Osteoblast (primary cell): ENCODE measurements around the gene ASCL5. TPM values are rescaled to one million over a fixed set of nuclear protein-coding genes. Genes with fewer than 3 reads are reported as not detected.

Experiments used
- DNase-seq: peaks from one replicate; pipeline ENCODE4 v3.0.0; 2011; ENCODE audit warnings: low spot score, mixed read lengths; ENCODE audit not compliant: insufficient read length; ENCODE audit errors: missing footprints
- H2AFZ ChIP-seq: 2 replicates; pipeline ENCODE4 v1.6.0; 2011; ENCODE audit warnings: mild to moderate bottlenecking, low read length
- H3K27ac ChIP-seq: 2 replicates; pipeline ENCODE4 v1.5.1; 2011; ENCODE audit warnings: mild to moderate bottlenecking, low read depth, low read length, moderate library complexity
- H3K27me3 ChIP-seq: 2 replicates; pipeline ENCODE4 v1.6.0; 2012; ENCODE audit warnings: mild to moderate bottlenecking, control low read depth, inconsistent platforms, low read length, moderate library complexity; ENCODE audit not compliant: insufficient read depth
- H3K36me3 ChIP-seq: 2 replicates; pipeline ENCODE4 v1.5.1; 2011; ENCODE audit warnings: mild to moderate bottlenecking, low read length, control low read depth, moderate library complexity; ENCODE audit not compliant: insufficient read depth
- H3K4me1 ChIP-seq: 2 replicates; pipeline ENCODE4 v1.5.1; 2011; ENCODE audit warnings: mild to moderate bottlenecking, low read length, control low read depth, moderate library complexity; ENCODE audit not compliant: insufficient read depth
- H3K4me2 ChIP-seq: 2 replicates; pipeline ENCODE4 v1.6.0; 2011; ENCODE audit warnings: mild to moderate bottlenecking, low read length; ENCODE audit not compliant: insufficient read depth
- H3K4me3 ChIP-seq: fragments of 200-600 bp; sonication (generic); 3 replicates; pipeline ENCODE4 v1.5.1; 2012; ENCODE audit warnings: mild to moderate bottlenecking, low read length, inconsistent platforms; ENCODE audit not compliant: insufficient read depth
- H3K79me2 ChIP-seq: 2 replicates; pipeline ENCODE4 v1.6.0; 2012; ENCODE audit warnings: mild to moderate bottlenecking, low read length, control low read depth, inconsistent platforms; ENCODE audit not compliant: insufficient read depth
- H3K9me3 ChIP-seq: 2 replicates; pipeline ENCODE4 v1.5.1; 2011; ENCODE audit warnings: low read depth, low read length, control low read depth
- H4K20me1 ChIP-seq: 2 replicates; pipeline ENCODE4 v1.6.0; 2012; ENCODE audit warnings: mild to moderate bottlenecking, low read length, control low read depth; ENCODE audit not compliant: insufficient read depth
- total RNA-seq: library from RNA; depleted of rRNA; stranded (reverse); fragments of >200 nt; gene quantifications from 2 replicates; pipeline ENCODE4 v1.2.3, GENCODE V29; 2012
- TF ChIP-seq, protein P1 (sequence below): IDR thresholded peaks from 2 replicates; pipeline ENCODE4 v1.5.1; 2011; ENCODE audit warnings: mild to moderate bottlenecking, low read depth, low read length, moderate library complexity; ENCODE audit errors: extremely low read depth

ASCL5 gene
- total RNA-seq, 1 donor, result not detected

GRCh38 chr1:201077736-201078135 is 49.2 kb downstream of the ASCL5 start:
- TF ChIP-seq, protein P1, sequence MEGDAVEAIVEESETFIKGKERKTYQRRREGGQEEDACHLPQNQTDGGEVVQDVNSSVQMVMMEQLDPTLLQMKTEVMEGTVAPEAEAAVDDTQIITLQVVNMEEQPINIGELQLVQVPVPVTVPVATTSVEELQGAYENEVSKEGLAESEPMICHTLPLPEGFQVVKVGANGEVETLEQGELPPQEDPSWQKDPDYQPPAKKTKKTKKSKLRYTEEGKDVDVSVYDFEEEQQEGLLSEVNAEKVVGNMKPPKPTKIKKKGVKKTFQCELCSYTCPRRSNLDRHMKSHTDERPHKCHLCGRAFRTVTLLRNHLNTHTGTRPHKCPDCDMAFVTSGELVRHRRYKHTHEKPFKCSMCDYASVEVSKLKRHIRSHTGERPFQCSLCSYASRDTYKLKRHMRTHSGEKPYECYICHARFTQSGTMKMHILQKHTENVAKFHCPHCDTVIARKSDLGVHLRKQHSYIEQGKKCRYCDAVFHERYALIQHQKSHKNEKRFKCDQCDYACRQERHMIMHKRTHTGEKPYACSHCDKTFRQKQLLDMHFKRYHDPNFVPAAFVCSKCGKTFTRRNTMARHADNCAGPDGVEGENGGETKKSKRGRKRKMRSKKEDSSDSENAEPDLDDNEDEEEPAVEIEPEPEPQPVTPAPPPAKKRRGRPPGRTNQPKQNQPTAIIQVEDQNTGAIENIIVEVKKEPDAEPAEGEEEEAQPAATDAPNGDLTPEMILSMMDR, result no peak
- Histone ChIP-seq H4K20me1 (no peaks in the 10 kb centered on the region), H3K4me3 (no peak overlapping the region), H3K4me2 (no peak overlapping the region), H3K27ac (no peak overlapping the region), H3K9me3 (no peaks in the 10 kb centered on the region), H3K79me2 (no peaks in the 10 kb centered on the region), H3K36me3 (no peaks in the 10 kb centered on the region), H2AFZ (no peak overlapping the region), H3K27me3 (peaks cover 18% of the 10 kb centered on the region), H3K4me1 (no peaks in the 10 kb centered on the region)
- no peak for DNase-seq

DNA sequence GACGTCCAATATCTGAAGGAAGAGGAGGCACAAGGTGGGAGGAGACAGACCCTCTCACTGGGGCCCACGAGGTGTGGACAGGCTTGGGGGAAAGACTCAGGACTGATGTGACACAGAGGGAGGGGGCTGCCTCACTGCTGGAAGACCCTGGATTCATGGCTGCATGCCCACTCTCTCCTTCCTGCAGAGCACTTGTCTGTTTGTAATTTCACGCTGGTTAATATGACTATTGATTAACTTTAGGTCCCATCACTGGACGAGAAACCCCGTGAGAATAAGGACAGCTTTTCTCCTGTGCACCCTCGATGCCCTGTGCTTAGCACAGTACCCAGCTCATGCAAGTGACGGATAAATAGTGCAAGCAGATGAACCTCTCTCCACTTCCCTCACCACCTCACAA is 49.9 kb downstream of the ASCL5 start:
- Histone ChIP-seq H3K79me2 (no peaks in the 10 kb centered on the region), H2AFZ (no peak overlapping the region), H3K27me3 (peaks cover 18% of the 10 kb centered on the region), H3K36me3 (no peaks in the 10 kb centered on the region), H3K4me1 (no peaks in the 10 kb centered on the region), H3K27ac (no peak overlapping the region), H3K4me3 (no peak overlapping the region), H3K9me3 (no peaks in the 10 kb centered on the region), H3K4me2 (no peak overlapping the region), H4K20me1 (no peaks in the 10 kb centered on the region)
- TF ChIP-seq, protein P1, result no peak
- DNase-seq, result peak; percentile 54

DNA sequence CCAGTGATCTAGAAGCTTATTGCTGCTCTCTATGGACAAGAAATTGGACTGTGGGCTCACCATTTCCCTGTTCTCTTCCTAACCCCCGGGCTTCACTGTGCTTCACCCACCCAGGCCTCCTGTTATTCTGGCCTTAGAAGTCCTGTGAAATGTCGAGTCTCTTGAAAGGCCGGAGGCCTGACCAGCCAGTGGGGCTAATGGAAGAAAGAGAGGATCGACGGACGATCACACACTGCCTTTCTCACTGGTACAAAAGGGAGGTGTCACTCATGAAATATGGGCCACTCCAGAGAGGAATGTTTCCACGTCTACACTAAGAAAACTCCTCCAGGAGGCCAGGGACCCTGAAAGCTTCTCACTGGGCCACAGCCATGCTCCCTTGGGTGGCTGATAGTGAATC is 50.9 kb downstream of the ASCL5 start:
- no peak overlapping the region for H2AFZ ChIP-seq
- no peak overlapping the region for H3K27ac ChIP-seq
- no peaks in the 10 kb centered on the region for H3K4me1 ChIP-seq
- no peaks in the 10 kb centered on the region for H4K20me1 ChIP-seq
- H3K4me2 ChIP-seq, result no peak overlapping the region
- H3K9me3 ChIP-seq, result no peaks in the 10 kb centered on the region
- TF ChIP-seq, protein P1, result no peak
- no peaks in the 10 kb centered on the region for H3K36me3 ChIP-seq
- no peak overlapping the region for H3K4me3 ChIP-seq
- H3K79me2 ChIP-seq, result no peaks in the 10 kb centered on the region
- peak; percentile 90 for DNase-seq
- peaks cover 27% of the 10 kb centered on the region for H3K27me3 ChIP-seq

DNA sequence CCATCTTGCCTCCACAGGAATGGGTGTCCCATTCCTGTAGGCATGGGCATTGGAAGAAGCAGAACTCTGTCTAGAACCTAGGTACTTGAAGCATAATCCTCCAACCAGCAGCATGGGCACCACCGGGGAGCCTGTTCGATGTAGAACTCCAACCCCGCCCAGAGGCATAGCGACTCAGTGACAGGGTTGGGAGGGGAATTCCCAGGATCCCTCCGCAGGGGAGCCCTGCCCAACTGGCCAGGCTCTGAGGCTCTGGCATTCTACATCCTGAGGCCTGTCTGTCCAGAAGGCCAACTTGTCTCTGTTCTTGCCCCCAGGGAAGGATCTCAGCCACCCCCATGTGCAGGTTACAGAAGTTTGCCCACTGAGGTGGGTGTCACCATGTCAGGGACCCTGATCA is 53.0 kb downstream of the ASCL5 start:
- H3K4me1 ChIP-seq, result no peaks in the 10 kb centered on the region
- no peak overlapping the region for H2AFZ ChIP-seq
- no peaks in the 10 kb centered on the region for H3K9me3 ChIP-seq
- H3K4me2 ChIP-seq, result no peak overlapping the region
- no peaks in the 10 kb centered on the region for H4K20me1 ChIP-seq
- no peaks in the 10 kb centered on the region for H3K79me2 ChIP-seq
- peak; percentile 35 for DNase-seq
- TF ChIP-seq, protein P1, result no peak
- H3K36me3 ChIP-seq, result no peaks in the 10 kb centered on the region
- no peak overlapping the region for H3K4me3 ChIP-seq
- H3K27ac ChIP-seq, result no peak overlapping the region
- H3K27me3 ChIP-seq, result peaks cover 29% of the 10 kb centered on the region
